Neural progenitor cell (in vitro differentiated cells): ENCODE measurements around the gene FMN1. TPM values are rescaled to one million over a fixed set of nuclear protein-coding genes. Genes with fewer than 3 reads are reported as not detected.
"Not testable (repeated sequence)": the region's sequence is repeated elsewhere in the genome, so short reads cannot be mapped to it uniquely, and the experiment has no call there.

Source experiments
- DNase-seq: peaks from one replicate; pipeline ENCODE4 v3.0.0-alpha.2; 2016; ENCODE audit warnings: low spot score
- H2AFZ ChIP-seq: fragments of 200-600 bp; sonication (generic); replicated peaks from 2 replicates; pipeline ENCODE4 v1.6.1; 2016; ENCODE audit warnings: antibody characterized with exemption
- H3F3A ChIP-seq: fragments of 200-600 bp; sonication (generic); 2 replicates; pipeline ENCODE4 v1.6.1; 2016; ENCODE audit warnings: antibody characterized with exemption, low read depth
- H3K27ac ChIP-seq: fragments of 200-600 bp; sonication (generic); 2 replicates; pipeline ENCODE4 v1.5.1; 2016; ENCODE audit warnings: mild to moderate bottlenecking
- H3K27me3 ChIP-seq: fragments of 200-600 bp; sonication (generic); 2 replicates; pipeline ENCODE4 v1.6.1; 2016; ENCODE audit warnings: mild to moderate bottlenecking, moderate library complexity
- H3K36me3 ChIP-seq: fragments of 200-600 bp; sonication (generic); 2 replicates; pipeline ENCODE4 v1.5.1; 2016
- H3K4me1 ChIP-seq: fragments of 200-600 bp; sonication (generic); 2 replicates; pipeline ENCODE4 v1.6.1; 2016; ENCODE audit warnings: mixed run types
- H3K4me2 ChIP-seq: fragments of 200-600 bp; sonication (generic); 2 replicates; pipeline ENCODE4 v1.6.1; 2016
- H3K4me3 ChIP-seq: fragments of 200-600 bp; sonication (generic); 2 replicates; pipeline ENCODE4 v1.5.1; 2016
- H3K79me2 ChIP-seq: fragments of 200-600 bp; sonication (generic); 2 replicates; pipeline ENCODE4 v1.6.1; 2016; ENCODE audit warnings: low read depth
- H3K9ac ChIP-seq: fragments of 200-600 bp; sonication (generic); 2 replicates; pipeline ENCODE4 v1.6.1; 2016
- H3K9me3 ChIP-seq: fragments of 200-600 bp; sonication (generic); 2 replicates; pipeline ENCODE4 v1.5.1; 2016; ENCODE audit warnings: low read depth
- H4K20me1 ChIP-seq: fragments of 200-600 bp; sonication (generic); 2 replicates; pipeline ENCODE4 v1.6.1; 2016; ENCODE audit warnings: low read depth
- H3K27ac Mint-ChIP-seq: 3 replicates; pipeline ENCODE4 v1.8.0; 2021; ENCODE audit warnings: mixed read lengths
- H3K27me3 Mint-ChIP-seq: 2 replicates; pipeline ENCODE4 v1.8.0; 2022; ENCODE audit warnings: low read depth, mild to moderate bottlenecking, inconsistent platforms, moderate library complexity, mixed read lengths; ENCODE audit not compliant: insufficient read depth
- H3K36me3 Mint-ChIP-seq: 3 replicates; pipeline ENCODE4 v1.8.0; 2021; ENCODE audit warnings: mixed read lengths
- H3K4me1 Mint-ChIP-seq: 3 replicates; pipeline ENCODE4 v1.8.0; 2021; ENCODE audit warnings: mixed read lengths
- H3K4me3 Mint-ChIP-seq: 3 replicates; pipeline ENCODE4 v1.8.0; 2021; ENCODE audit warnings: mild to moderate bottlenecking, moderate library complexity, mixed read lengths
- H3K9me3 Mint-ChIP-seq: 3 replicates; pipeline ENCODE4 v1.8.0; 2020; ENCODE audit warnings: mixed read lengths
- EZH2 ChIP-seq: fragments of 200-600 bp; sonication (generic); IDR thresholded peaks from 2 replicates; pipeline ENCODE4 v1.6.1; 2017; ENCODE audit warnings: antibody characterized with exemption, mild to moderate bottlenecking, moderate library complexity
- EZH2phosphoT487 ChIP-seq: fragments of 200-600 bp; sonication (generic); IDR thresholded peaks from 2 replicates; pipeline ENCODE4 v1.6.1; 2017; ENCODE audit warnings: antibody characterized with exemption
- total RNA-seq: library from RNA; depleted of rRNA; stranded (reverse); fragments of >200 nt; gene quantifications from 2 replicates; pipeline ENCODE4 v1.2.3, GENCODE V29; 2015; ENCODE audit warnings: low replicate concordance
- TF ChIP-seq, protein P1 (sequence below): fragments of 200-600 bp; sonication (generic); IDR thresholded peaks from 2 replicates; pipeline ENCODE4 v1.5.1; 2017; ENCODE audit warnings: antibody characterized with exemption, mild to moderate bottlenecking

Gene FMN1
- total RNA-seq, 1 donor from 2014 or later: 5.7 TPM

DNA sequence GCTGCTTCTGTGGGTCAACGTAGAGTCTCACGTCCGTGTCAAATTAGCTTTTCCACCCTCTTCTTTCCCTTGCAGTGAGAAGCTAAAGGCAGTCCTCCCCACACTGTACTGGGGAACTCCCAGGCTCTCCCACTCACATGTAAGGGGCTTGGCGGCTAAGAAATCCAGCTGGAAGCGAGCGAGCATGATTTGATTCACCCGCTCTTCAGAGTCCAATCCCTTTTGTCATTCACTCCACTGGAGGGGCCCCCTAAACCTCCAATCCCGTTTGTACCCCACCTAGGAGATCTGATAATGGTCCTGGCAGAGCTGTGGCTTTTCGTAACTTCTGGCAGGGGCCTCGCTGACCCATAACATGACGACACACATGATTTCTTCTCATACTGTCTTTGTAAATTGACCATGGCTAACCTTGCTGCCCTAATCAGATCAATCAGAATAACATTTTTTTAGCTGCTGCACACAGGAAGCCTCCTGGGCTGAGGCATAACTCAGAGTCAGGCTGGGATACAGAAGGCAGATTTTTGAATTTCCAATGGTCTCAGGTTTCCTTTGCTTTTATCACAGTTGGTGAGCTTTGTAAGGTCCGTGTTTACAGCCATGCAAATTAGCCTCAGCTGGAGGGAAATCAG is 241.5 kb downstream of the FMN1 start:
- Mint-ChIP-seq H3K36me3 (no peaks in the 10 kb centered on the region), H3K27me3 (peaks cover 9% of the 10 kb centered on the region), H3K27ac (peak overlapping the region; percentile 89), H3K4me1 (peaks cover 26% of the 10 kb centered on the region), H3K9me3 (peaks cover 4% of the 10 kb centered on the region), H3K4me3 (peak overlapping the region; percentile 27)
- H3K9me3 ChIP-seq: no peaks in the 10 kb centered on the region
- peak overlapping the region; percentile 57 for H3K4me2 ChIP-seq
- no peak overlapping the region for H3K9ac ChIP-seq
- peak; percentile 13 for DNase-seq
- TF ChIP-seq EZH2 (no peak), EZH2phosphoT487 (no peak)
- TF ChIP-seq, protein P1, sequence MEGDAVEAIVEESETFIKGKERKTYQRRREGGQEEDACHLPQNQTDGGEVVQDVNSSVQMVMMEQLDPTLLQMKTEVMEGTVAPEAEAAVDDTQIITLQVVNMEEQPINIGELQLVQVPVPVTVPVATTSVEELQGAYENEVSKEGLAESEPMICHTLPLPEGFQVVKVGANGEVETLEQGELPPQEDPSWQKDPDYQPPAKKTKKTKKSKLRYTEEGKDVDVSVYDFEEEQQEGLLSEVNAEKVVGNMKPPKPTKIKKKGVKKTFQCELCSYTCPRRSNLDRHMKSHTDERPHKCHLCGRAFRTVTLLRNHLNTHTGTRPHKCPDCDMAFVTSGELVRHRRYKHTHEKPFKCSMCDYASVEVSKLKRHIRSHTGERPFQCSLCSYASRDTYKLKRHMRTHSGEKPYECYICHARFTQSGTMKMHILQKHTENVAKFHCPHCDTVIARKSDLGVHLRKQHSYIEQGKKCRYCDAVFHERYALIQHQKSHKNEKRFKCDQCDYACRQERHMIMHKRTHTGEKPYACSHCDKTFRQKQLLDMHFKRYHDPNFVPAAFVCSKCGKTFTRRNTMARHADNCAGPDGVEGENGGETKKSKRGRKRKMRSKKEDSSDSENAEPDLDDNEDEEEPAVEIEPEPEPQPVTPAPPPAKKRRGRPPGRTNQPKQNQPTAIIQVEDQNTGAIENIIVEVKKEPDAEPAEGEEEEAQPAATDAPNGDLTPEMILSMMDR: no peak
- peak overlapping the region; percentile 78 for H2AFZ ChIP-seq
- peaks cover 16% of the 10 kb centered on the region for H3K4me1 ChIP-seq
- H3K27me3 ChIP-seq: no peaks in the 10 kb centered on the region
- no peaks in the 10 kb centered on the region for H3K79me2 ChIP-seq
- H3F3A ChIP-seq: no peaks in the 10 kb centered on the region
- no peak overlapping the region for H3K4me3 ChIP-seq
- no peaks in the 10 kb centered on the region for H4K20me1 ChIP-seq
- peaks cover 11% of the 10 kb centered on the region for H3K36me3 ChIP-seq
- no peak overlapping the region for H3K27ac ChIP-seq

DNA sequence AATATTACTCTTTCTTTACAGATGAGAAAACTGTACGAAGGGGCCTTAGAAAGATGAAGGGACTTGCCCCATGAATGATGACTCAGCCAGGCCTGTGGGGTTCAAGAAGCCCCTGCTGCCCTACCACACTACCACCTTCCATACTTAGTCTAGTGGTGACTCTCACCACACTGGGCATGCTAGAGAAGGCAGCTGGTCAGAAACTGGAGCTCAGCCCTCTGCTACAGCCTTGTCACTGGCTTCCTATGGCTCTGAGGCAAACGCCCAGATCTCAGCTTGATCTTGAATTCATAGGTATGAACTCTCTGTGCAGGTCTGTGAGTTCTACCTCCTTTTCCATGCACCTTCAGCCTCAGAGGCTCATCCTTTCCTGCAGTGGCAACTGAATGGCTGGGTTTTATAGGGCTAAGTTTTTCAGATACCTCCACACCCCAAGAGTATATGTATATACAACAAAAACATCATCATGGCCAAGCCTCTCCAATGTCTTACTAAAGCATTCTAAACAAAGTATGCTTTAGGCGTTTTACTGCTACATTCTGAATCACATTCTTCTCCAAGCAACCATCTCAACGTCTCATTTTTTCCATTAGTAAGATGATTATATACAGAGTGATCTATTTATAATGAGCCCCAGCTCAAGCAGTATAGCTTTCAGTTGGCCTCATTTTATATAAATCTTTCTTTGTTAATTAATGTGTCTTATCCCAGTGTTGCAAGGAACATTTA is 242.6 kb downstream of the FMN1 start:
- H3K4me1 ChIP-seq: peaks cover 16% of the 10 kb centered on the region
- no peak overlapping the region for H3K4me3 ChIP-seq
- DNase-seq: no peak
- peak overlapping the region; percentile 62 for H3K27ac Mint-ChIP-seq
- peaks cover 26% of the 10 kb centered on the region for H3K4me1 Mint-ChIP-seq
- H3F3A ChIP-seq: no peaks in the 10 kb centered on the region
- no peaks in the 10 kb centered on the region for H3K9me3 ChIP-seq
- no peaks in the 10 kb centered on the region for H3K79me2 ChIP-seq
- H3K4me2 ChIP-seq: no peak overlapping the region
- H3K36me3 ChIP-seq: peaks cover 11% of the 10 kb centered on the region
- H3K27me3 Mint-ChIP-seq: peaks cover 9% of the 10 kb centered on the region
- H2AFZ ChIP-seq: no peak overlapping the region
- H3K9me3 Mint-ChIP-seq: peaks cover 4% of the 10 kb centered on the region
- TF ChIP-seq EZH2 (no peak), EZH2phosphoT487 (no peak)
- TF ChIP-seq, protein P1: no peak
- no peaks in the 10 kb centered on the region for H3K27me3 ChIP-seq
- H3K4me3 Mint-ChIP-seq: no peak overlapping the region
- H4K20me1 ChIP-seq: no peaks in the 10 kb centered on the region
- no peak overlapping the region for H3K9ac ChIP-seq
- no peaks in the 10 kb centered on the region for H3K36me3 Mint-ChIP-seq
- H3K27ac ChIP-seq: no peak overlapping the region

- H3K4me3 ChIP-seq, H3K36me3 Mint-ChIP-seq, H3K27me3 ChIP-seq, H3K9me3 ChIP-seq, H3K9me3 Mint-ChIP-seq, DNase-seq, H3K27me3 Mint-ChIP-seq, H2AFZ ChIP-seq, H3K4me2 ChIP-seq, H3K79me2 ChIP-seq, H3K9ac ChIP-seq, H3F3A ChIP-seq, H4K20me1 ChIP-seq, H3K4me3 Mint-ChIP-seq, H3K27ac ChIP-seq, H3K27ac Mint-ChIP-seq: not testable (repeated sequence)
- Histone ChIP-seq H3K36me3 (peaks cover 11% of the 10 kb centered on the region), H3K4me1 (peaks cover 16% of the 10 kb centered on the region)
- peaks cover 26% of the 10 kb centered on the region for H3K4me1 Mint-ChIP-seq
These were observed 244.5 kb downstream of the FMN1 start for GRCh38 chr15:32950051-32950450.

GRCh38 chr15:32946210-32946609 is 248.3 kb downstream of the FMN1 start:
- Histone ChIP-seq H3K27me3 (no peaks in the 10 kb centered on the region), H3K4me1 (no peaks in the 10 kb centered on the region), H3K4me3 (no peak overlapping the region), H3K9me3 (no peaks in the 10 kb centered on the region), H3K36me3 (peaks cover 11% of the 10 kb centered on the region), H3K27ac (no peak overlapping the region), H3K4me2 (no peak overlapping the region), H4K20me1 (no peaks in the 10 kb centered on the region), H2AFZ (no peak overlapping the region), H3F3A (no peaks in the 10 kb centered on the region), H3K9ac (no peak overlapping the region), H3K79me2 (no peaks in the 10 kb centered on the region)
- TF ChIP-seq EZH2: no peak
- no peak for TF ChIP-seq EZH2phosphoT487
- TF ChIP-seq, protein P1: no peak
- Mint-ChIP-seq H3K9me3 (peaks cover 4% of the 10 kb centered on the region), H3K4me3 (no peak overlapping the region), H3K27ac (no peak overlapping the region), H3K36me3 (no peaks in the 10 kb centered on the region), H3K4me1 (peaks cover 12% of the 10 kb centered on the region), H3K27me3 (peaks cover 4% of the 10 kb centered on the region)
- DNase-seq: no peak
